Right cardiac atrium (tissue), 5 donors: ENCODE measurements around the gene TBC1D2B. TPM values are rescaled to one million over a fixed set of nuclear protein-coding genes. Genes with fewer than 3 reads are reported as not detected.

Source experiments
- ATAC-seq, 2 donors: fragments of 200-7000 bp; cut with Tn5 transposase; one replicate each; pipeline versions ENCODE4 v1.8.0 to v1.9.1; 2020; ENCODE audit warnings: moderate library complexity in 2 of 2, mild to moderate bottlenecking in 1 of 2
- DNase-seq, 3 donors: peaks; one replicate each; pipeline ENCODE4 v3.0.0-alpha.2; 2020
- H3K27ac ChIP-seq: one replicate; pipeline ENCODE4 v1.5.1; 2013; ENCODE audit warnings: mild to moderate bottlenecking, low read length, control low read depth, moderate library complexity
- H3K27me3 ChIP-seq: one replicate; pipeline ENCODE4 v1.6.1; 2013; ENCODE audit not compliant: control insufficient read depth, insufficient read depth
- H3K4me1 ChIP-seq: one replicate; pipeline ENCODE4 v1.6.1; 2013; ENCODE audit warnings: low read length; ENCODE audit not compliant: control insufficient read depth, insufficient read depth
- H3K4me3 ChIP-seq: one replicate; pipeline ENCODE4 v1.5.1; 2013; ENCODE audit warnings: low read length, control low read depth
- H3K9me3 ChIP-seq: one replicate; pipeline ENCODE4 v1.6.1; 2013; ENCODE audit warnings: low read length; ENCODE audit not compliant: control insufficient read depth
- WGBS: extraction: QIAGEN DNeasy Blood & Tissue Kit; methylation state at CpG from one replicate; pipeline ENCODE4 v1.1.7; 2013; 5-methylcytosine and 5-hydroxymethylcytosine counted together
- intact Hi-C, 4 donors: fragments of 100-400 bp; cut with DNase I; formaldehyde crosslinking; loops; one replicate each; pipeline versions ENCODE4 v1.11.0 to v1.14.0; 2022 to 2023
- polyA plus RNA-seq: library from polyadenylated mRNA; stranded (reverse); fragments of 200-250 nt; gene quantifications from one replicate; pipeline ENCODE4 v1.2.3, GENCODE V29; 2013
- total RNA-seq, 4 donors: library from RNA; stranded (reverse); fragmentation: NEBNext Ultra II Directional; extraction: Animal tissue kit (Norgen Biotek cat#: 25700); gene quantifications; one replicate each; pipeline ENCODE4 v1.2.1, GENCODE V29; 2021
- donor health status: healthy with polysubstance abuse.
- donor health status: DM: no; HTN: yes; CAD: no.
- donor health status: DM: no; HTN: no; CAD: no.
- donor health status: DM: no; HTN: yes; CAD: no; lungs with severe emphysema.
- donor health status: DM: yes; HTN: yes; CAD: no.

TBC1D2B gene
- total and polyA plus RNA-seq, 5 donors, result 8.2 to 19.8 (median 15.0) TPM

- 37% methylated on average over 2 of the region's 2 CpGs for WGBS
- Histone ChIP-seq H3K4me1 (peaks cover 7% of the 10 kb centered on the region), H3K4me3 (no peak overlapping the region), H3K27me3 (no peaks in the 10 kb centered on the region), H3K27ac (no peak overlapping the region), H3K9me3 (no peaks in the 10 kb centered on the region)
- ATAC-seq (no peak), DNase-seq (no peak)
- intact Hi-C loops, result no loop called here
Measured at GRCh38 chr15:78024519-78024870, 53.0 kb downstream of the TBC1D2B start.

- H3K4me3 ChIP-seq, result no peak overlapping the region
- peaks cover 7% of the 10 kb centered on the region for H3K4me1 ChIP-seq
- peak overlapping the region; percentile 33 for H3K27ac ChIP-seq
- intact Hi-C loops, result no loop called here
- DNase-seq (peak; percentile 65 to 88 (median 85)), ATAC-seq (peak; percentile 78 to 82)
- H3K9me3 ChIP-seq, result no peaks in the 10 kb centered on the region
- no peaks in the 10 kb centered on the region for H3K27me3 ChIP-seq
- 56% methylated on average over 17 of the region's 17 CpGs for WGBS
Measured at GRCh38 chr15:78023865-78024518, 53.5 kb downstream of the TBC1D2B start.

- Histone ChIP-seq H3K27me3 (no peaks in the 10 kb centered on the region), H3K9me3 (no peaks in the 10 kb centered on the region), H3K27ac (peak overlapping the region; percentile 49), H3K4me1 (peaks cover 7% of the 10 kb centered on the region), H3K4me3 (no peak overlapping the region)
- DNase-seq (no peak), ATAC-seq (peak; percentile 8 to 17)
- 89% methylated on average over 6 of the region's 6 CpGs for WGBS
- intact Hi-C loops, result no loop called here
Measured at GRCh38 chr15:78023081-78023665, 54.3 kb downstream of the TBC1D2B start.

DNA sequence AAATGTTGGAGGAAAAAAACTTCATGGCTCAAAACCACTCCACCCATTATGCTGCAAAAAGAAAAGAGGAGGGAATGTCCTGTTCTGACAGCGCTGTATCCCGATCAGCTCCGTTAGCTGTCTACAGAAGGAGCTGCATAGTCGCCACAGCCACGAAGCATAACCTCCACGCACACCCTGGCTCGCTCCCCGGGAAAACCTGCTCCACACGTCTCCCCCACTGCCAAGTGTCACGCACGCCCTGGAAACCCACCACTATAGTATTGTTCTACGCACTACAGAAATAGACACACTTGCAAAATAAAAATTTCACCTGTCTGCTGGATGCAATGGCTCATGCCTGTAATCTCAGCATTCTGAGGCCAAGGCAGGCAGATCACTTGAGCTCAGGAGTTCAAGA lies 55.8 kb downstream of the TBC1D2B start:
- no peaks in the 10 kb centered on the region for H3K27me3 ChIP-seq
- ATAC-seq (no peak), DNase-seq (no peak)
- intact Hi-C loops, result no loop called here
- H3K4me1 ChIP-seq, result peaks cover 7% of the 10 kb centered on the region
- no peak overlapping the region for H3K27ac ChIP-seq
- H3K9me3 ChIP-seq, result no peaks in the 10 kb centered on the region
- H3K4me3 ChIP-seq, result no peak overlapping the region
- 91% methylated on average over 12 of the region's 12 CpGs for WGBS

DNA sequence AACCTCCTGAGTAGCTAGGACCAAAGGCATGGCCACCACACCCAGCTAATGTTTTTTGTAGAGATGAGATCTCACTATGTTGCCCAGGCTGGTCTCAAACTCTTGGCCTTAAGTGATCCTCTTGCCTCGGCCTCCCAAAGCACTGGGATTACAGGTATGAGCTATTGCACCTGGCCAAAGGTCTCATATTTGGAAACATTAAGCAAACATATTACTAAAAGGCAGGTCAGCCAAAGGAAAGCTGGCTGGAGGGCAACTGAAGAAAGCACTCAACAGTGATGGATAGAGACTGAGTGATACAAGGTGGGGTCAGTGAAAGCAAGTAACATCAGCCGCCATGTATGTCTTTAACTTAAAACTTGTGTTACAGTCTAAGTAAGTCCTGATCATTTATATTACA lies 57.5 kb downstream of the TBC1D2B start:
- ATAC-seq, result no peak
- no peak for DNase-seq
- Histone ChIP-seq H3K9me3 (no peaks in the 10 kb centered on the region), H3K4me1 (peaks cover 6% of the 10 kb centered on the region), H3K4me3 (no peak overlapping the region), H3K27me3 (no peaks in the 10 kb centered on the region), H3K27ac (no peak overlapping the region)
- intact Hi-C loops, result no loop called here
- WGBS, result 98% methylated on average over 2 of the region's 2 CpGs

- intact Hi-C loops, result loop anchor here in 1 of 4 donors (10.0 kb wide), 1 partner anchor 86 kb away; no protein-coding TSS in a partner anchor
- peak; percentile 34 to 42 for ATAC-seq
- no peak overlapping the region for H3K27ac ChIP-seq
- DNase-seq, result no peak
- WGBS, result 67% methylated on average over 11 of the region's 11 CpGs
- H3K4me3 ChIP-seq, result no peak overlapping the region
- no peaks in the 10 kb centered on the region for H3K27me3 ChIP-seq
- H3K4me1 ChIP-seq, result peaks cover 4% of the 10 kb centered on the region
- no peaks in the 10 kb centered on the region for H3K9me3 ChIP-seq
Measured at GRCh38 chr15:78018946-78019644, 58.4 kb downstream of the TBC1D2B start.

DNA sequence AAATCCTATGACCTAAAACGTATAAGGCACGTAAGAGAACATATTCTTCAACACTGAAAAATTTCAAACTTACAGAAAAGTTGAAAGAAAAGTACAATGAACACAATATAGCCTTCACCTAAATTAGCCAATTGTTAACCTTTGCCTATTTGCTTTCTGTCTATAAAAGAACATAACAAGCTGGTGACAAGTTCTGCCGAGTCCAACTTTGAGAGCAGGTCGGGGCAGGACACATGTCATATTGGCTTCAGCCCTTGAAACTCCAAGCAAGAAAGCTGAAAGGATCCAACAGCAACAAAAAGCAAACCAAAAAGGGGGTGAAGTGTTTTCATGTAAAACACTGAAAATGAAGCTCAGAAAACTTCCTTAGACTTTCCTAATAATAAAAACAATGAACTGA lies 59.1 kb downstream of the TBC1D2B start:
- Histone ChIP-seq H3K4me1 (peaks cover 2% of the 10 kb centered on the region), H3K9me3 (no peaks in the 10 kb centered on the region), H3K4me3 (no peak overlapping the region), H3K27me3 (no peaks in the 10 kb centered on the region), H3K27ac (no peak overlapping the region)
- DNase-seq (no peak), ATAC-seq (no peak)
- WGBS, result 56% methylated on average over 4 of the region's 4 CpGs
- intact Hi-C loops, result loop anchor here in 1 of 4 donors (10.0 kb wide), 1 partner anchor 86 kb away; no protein-coding TSS in a partner anchor

DNA sequence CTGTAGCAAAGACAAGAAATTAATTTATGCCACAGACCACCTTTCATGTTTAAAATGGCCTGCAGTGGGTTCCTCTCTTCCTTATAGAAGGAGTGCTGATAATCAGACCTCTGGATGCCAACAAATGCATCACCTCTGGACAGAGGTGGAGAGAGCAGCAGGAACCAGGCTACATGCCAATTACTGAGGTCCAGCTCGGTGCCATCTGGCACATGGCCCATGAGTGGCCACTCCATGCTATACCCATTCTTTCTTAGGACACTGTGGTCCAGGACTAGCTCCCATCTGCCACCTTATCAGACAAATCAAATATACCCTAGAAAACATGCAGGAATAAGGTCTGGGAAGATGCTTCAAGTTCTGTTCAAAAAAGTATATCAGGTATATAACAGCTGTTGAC lies 60.7 kb downstream of the TBC1D2B start:
- intact Hi-C loops, result loop anchor here in 1 of 4 donors (10.0 kb wide), 1 partner anchor 88 kb away; no protein-coding TSS in a partner anchor
- 22% methylated on average over 1 of the region's 1 CpG for WGBS
- Histone ChIP-seq H3K4me3 (no peak overlapping the region), H3K27ac (no peak overlapping the region), H3K4me1 (no peaks in the 10 kb centered on the region), H3K27me3 (no peaks in the 10 kb centered on the region), H3K9me3 (no peaks in the 10 kb centered on the region)
- peak in 1 of 2 donors; percentile 28 for ATAC-seq
- DNase-seq, result no peak

GRCh38 chr15:78012643-78013077 lies 64.9 kb downstream of the TBC1D2B start:
- no peak overlapping the region for H3K27ac ChIP-seq
- ATAC-seq, result no peak

DNA sequence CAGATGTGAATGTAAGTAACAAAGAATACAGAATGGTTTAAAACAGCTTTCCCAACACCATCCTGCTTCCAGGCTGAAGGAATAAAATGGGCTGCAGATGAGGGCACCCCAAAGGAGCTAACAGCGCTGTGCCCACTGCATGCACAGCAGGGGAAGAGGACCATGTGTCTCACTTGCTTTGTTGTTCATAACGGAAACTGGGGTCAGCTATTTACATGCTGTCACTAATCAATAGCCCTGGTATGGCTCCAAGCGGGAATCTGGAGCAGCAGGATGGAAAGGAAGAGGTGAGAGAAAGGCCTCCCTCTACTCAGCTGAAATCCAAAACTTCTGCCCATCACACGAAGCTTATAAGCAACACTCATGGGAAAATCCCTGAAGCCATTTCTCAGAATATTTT lies 67.4 kb downstream of the TBC1D2B start:
- no peak for DNase-seq
- 82% methylated on average over 4 of the region's 4 CpGs for WGBS
- intact Hi-C loops, result loop anchor here in 1 of 4 donors (10.0 kb wide), 1 partner anchor 95 kb away; no protein-coding TSS in a partner anchor

More at GRCh38 chr15:78012643-78013077, 64.9 kb downstream of the TBC1D2B start:
- peak in 1 of 3 donors; percentile 52 for DNase-seq
- WGBS, result 90% methylated on average over 8 of the region's 8 CpGs
- H3K4me3 ChIP-seq, result no peak overlapping the region
- peaks cover 5% of the 10 kb centered on the region for H3K4me1 ChIP-seq
- no peaks in the 10 kb centered on the region for H3K9me3 ChIP-seq
- no peaks in the 10 kb centered on the region for H3K27me3 ChIP-seq
- intact Hi-C loops, result loop anchor here in 1 of 4 donors (10.0 kb wide), 1 partner anchor 92 kb away; no protein-coding TSS in a partner anchor

More for the DNA sequence above, 67.4 kb downstream of the TBC1D2B start:
- Histone ChIP-seq H3K27ac (no peak overlapping the region), H3K9me3 (no peaks in the 10 kb centered on the region), H3K4me3 (no peak overlapping the region), H3K4me1 (peaks cover 11% of the 10 kb centered on the region), H3K27me3 (no peaks in the 10 kb centered on the region)
- no peak for ATAC-seq
